K562 (cell line): ENCODE results near the gene MARS1. TPM values are rescaled to one million over a fixed set of nuclear protein-coding genes. Genes with fewer than 3 reads are reported as not detected.
A peak's percentile ranks its signal among the peaks of the same experiment; 100 is the strongest.

Experiments
- ATAC-seq: fragments of 200-7000 bp; cut with Tn5 transposase; 3 replicates; pipeline ENCODE4 v1.9.1; 2020; ENCODE audit warnings: moderate library complexity
- BruUV-seq: library from RNA; stranded (reverse); fragments of 400-500 nt; replicated peaks from 2 replicates; lab custom pipeline; 2021; lab: Mats Ljungman, UMichigan
- CTCF ChIA-PET: fragments of 300-600 bp; formaldehyde crosslinking; extraction: SDS; loops from one replicate; lab custom pipeline; 2021; ENCODE audit warnings: low intra/inter-chr PET ratio; lab: Yijun Ruan, JAX
- POLR2A ChIA-PET: fragments of 300-600, 350-650 bp; sonication (Branson Sonifier 250); formaldehyde crosslinking; extraction: SDS; loops from one replicate; lab custom pipeline; 2021; ENCODE audit warnings: antibody characterized with exemption, inconsistent platforms; lab: Yijun Ruan, JAX
- DNase-seq, 4 experiments: peaks; one replicate each; pipeline versions ENCODE4 v3.0.0 to v3.0.0-alpha.2; 2011 to 2018; ENCODE audit warnings: low spot score in 3 of 4, mixed read lengths in 3 of 4; ENCODE audit errors: extremely low read depth in 1 of 4
- FAIRE-seq: peaks from 2 replicates; lab custom pipeline; 2011; peaks lifted over from hg19 to GRCh38; lab: Jason Lieb, UNC
- H2AFZ ChIP-seq: 2 replicates; pipeline ENCODE4 v1.6.0; 2011; ENCODE audit warnings: low read depth, low read length, control low read depth, inconsistent platforms
- H3K27ac ChIP-seq: fragments of 200-600 bp; 3 replicates; pipeline ENCODE4 v1.8.0; 2011; ENCODE audit warnings: low read depth, mild to moderate bottlenecking, control low read depth, inconsistent platforms, low read length, moderate library complexity, mixed read lengths; ENCODE audit errors: extremely low read depth
- H3K27me3 ChIP-seq, 2 experiments: fragments of 300-600 bp in 1 of 2; 2 replicates in 1 of 2; 3 replicates in 1 of 2; pipeline versions ENCODE4 v1.6.0 to v1.8.0; 2011; ENCODE audit warnings: inconsistent platforms in 2 of 2, low read length in 2 of 2, mild to moderate bottlenecking in 1 of 2, mixed read lengths in 1 of 2, moderate library complexity in 1 of 2; ENCODE audit not compliant: control insufficient read depth in 2 of 2, insufficient read depth in 2 of 2
- H3K36me3 ChIP-seq: fragments of 300-600 bp; 3 replicates; pipeline ENCODE4 v1.8.0; 2011; ENCODE audit warnings: mild to moderate bottlenecking, low read length, inconsistent platforms; ENCODE audit not compliant: control insufficient read depth, insufficient read depth
- H3K4me1 ChIP-seq, 2 experiments: fragments of 200-600 bp in 1 of 2; replicated peaks in 1 of 2; 2 replicates in 1 of 2; 3 replicates in 1 of 2; pipeline versions ENCODE4 v1.5.1 to v1.8.0; 2011; ENCODE audit warnings: inconsistent platforms in 2 of 2, low read length in 2 of 2, mild to moderate bottlenecking in 1 of 2, mixed read lengths in 1 of 2, moderate library complexity in 1 of 2; ENCODE audit not compliant: control insufficient read depth in 2 of 2, insufficient read depth in 2 of 2
- H3K4me2 ChIP-seq: 2 replicates; pipeline ENCODE4 v1.6.1; 2011; ENCODE audit warnings: low read length, control low read depth, inconsistent platforms, mixed read lengths; ENCODE audit not compliant: insufficient read depth
- H3K4me3 ChIP-seq: fragments of 200-600 bp; sonication (generic), shearing (Covaris generic); 2 replicates; pipeline ENCODE4 v1.5.1; 2016; ENCODE audit warnings: control low read depth, inconsistent platforms
- H3K79me2 ChIP-seq: fragments of 200-600 bp; 3 replicates; pipeline ENCODE4 v1.8.0; 2011; ENCODE audit warnings: low read length, inconsistent platforms; ENCODE audit not compliant: control insufficient read depth, insufficient read depth
- H3K9ac ChIP-seq, 2 experiments: 2 replicates each; pipeline versions ENCODE4 v1.6.0 to v1.6.1; 2011; ENCODE audit warnings: low read depth in 2 of 2, low read length in 2 of 2, control low read depth in 1 of 2, inconsistent platforms in 1 of 2, mild to moderate bottlenecking in 1 of 2, mixed read lengths in 1 of 2; ENCODE audit not compliant: insufficient read depth in 1 of 2
- H3K9me1 ChIP-seq: one replicate; pipeline ENCODE4 v1.6.0; 2011; ENCODE audit warnings: inconsistent platforms, mild to moderate bottlenecking, low read length, moderate library complexity; ENCODE audit not compliant: control insufficient read depth, insufficient read depth
- H3K9me3 ChIP-seq: replicated peaks from 2 replicates; pipeline ENCODE4 v1.5.1; 2011; ENCODE audit warnings: low read depth, low read length, inconsistent platforms; ENCODE audit not compliant: control insufficient read depth, insufficient read depth
- H4K20me1 ChIP-seq: replicated peaks from 2 replicates; pipeline ENCODE4 v1.6.1; 2011; ENCODE audit warnings: low read length, inconsistent platforms, mixed read lengths; ENCODE audit not compliant: control insufficient read depth, insufficient read depth
- ATF3 ChIP-seq, 2 experiments: fragments of 450-650 bp in 1 of 2; sonication (generic) in 1 of 2; formaldehyde crosslinking in 1 of 2; IDR thresholded peaks in 1 of 2; conservative IDR thresholded peaks in 1 of 2; 2 replicates each; pipeline versions ENCODE4 v1.6.1 to v1.8.1; 2016 to 2023; ENCODE audit warnings: mild to moderate bottlenecking in 2 of 2, moderate library complexity in 2 of 2, inconsistent platforms in 1 of 2, missing genetic modification reagents in 1 of 2
- CXXC5 ChIP-seq: fragments of 250-450 bp; sonication (Bioruptor Pico); IDR thresholded peaks from 2 replicates; pipeline ENCODE4 v1.8.0; 2022; ENCODE audit warnings: inconsistent platforms, mild to moderate bottlenecking, moderate library complexity
- FOXM1 ChIP-seq, 2 experiments: fragments of 450-650 bp in 1 of 2; sonication (generic) in 1 of 2; formaldehyde crosslinking in 1 of 2; IDR thresholded peaks; 2 replicates each; pipeline versions ENCODE4 v1.6.1 to v1.9.0; 2017 to 2022; ENCODE audit warnings: low read depth in 2 of 2, mild to moderate bottlenecking in 2 of 2, missing genetic modification reagents in 1 of 2, moderate library complexity in 1 of 2
- HDAC3 ChIP-seq: fragments of 450-650 bp; IDR thresholded peaks from 2 replicates; pipeline ENCODE4 v1.6.1; 2018; ENCODE audit warnings: borderline replicate concordance, mild to moderate bottlenecking, moderate library complexity; ENCODE audit not compliant: partially characterized antibody
- HMG20A ChIP-seq: fragments of 450-650 bp; formaldehyde crosslinking; conservative IDR thresholded peaks from 2 replicates; pipeline ENCODE4 v1.4.0; 2020; ENCODE audit warnings: mild to moderate bottlenecking, mixed read lengths
- ILK ChIP-seq: fragments of 450-650 bp; IDR thresholded peaks from 2 replicates; pipeline ENCODE4 v1.6.1; 2016; ENCODE audit warnings: missing genetic modification characterization, low read depth, mild to moderate bottlenecking, missing compliant biosample characterization, moderate library complexity, borderline replicate concordance
- KHSRP ChIP-seq: fragments of 450-650 bp; IDR thresholded peaks from 2 replicates; pipeline ENCODE4 v1.6.1; 2017
- LCOR ChIP-seq: sonication (generic); formaldehyde crosslinking; IDR thresholded peaks from 2 replicates; pipeline ENCODE4 v1.8.0; 2022; ENCODE audit warnings: mild to moderate bottlenecking, missing genetic modification reagents
- MAX ChIP-seq: sonication (generic); formaldehyde crosslinking; IDR thresholded peaks from 2 replicates; pipeline ENCODE4 v1.9.0; 2022; ENCODE audit warnings: mild to moderate bottlenecking, missing genetic modification reagents
- NR2F6 ChIP-seq: fragments of 450-650 bp; formaldehyde crosslinking; IDR thresholded peaks from 2 replicates; pipeline ENCODE4 v1.4.0; 2020; ENCODE audit warnings: mild to moderate bottlenecking
- POLR3G ChIP-seq: IDR thresholded peaks from 2 replicates; pipeline ENCODE4 v1.6.1; 2011; ENCODE audit not compliant: insufficient read length, insufficient replicate concordance; ENCODE audit errors: extremely low read depth
- RBFOX2 ChIP-seq: fragments of 200-400 bp; formaldehyde crosslinking; IDR thresholded peaks from 2 replicates; pipeline ENCODE4 v1.6.1; 2017; ENCODE audit warnings: low read depth, mild to moderate bottlenecking, low read length, moderate library complexity
- RBM39 ChIP-seq: fragments of 200-400 bp; formaldehyde crosslinking; optimal IDR thresholded peaks from 2 replicates; pipeline ENCODE3; 2018; ENCODE audit warnings: low read depth, low read length
- RFX7 ChIP-seq: fragments of 250-450 bp; sonication (Bioruptor Pico); IDR thresholded peaks from 2 replicates; pipeline ENCODE4 v1.5.1; 2021; ENCODE audit warnings: mild to moderate bottlenecking
- SMARCE1 ChIP-seq: fragments of 450-650 bp; IDR thresholded peaks from 2 replicates; pipeline ENCODE4 v1.7.1; 2016; ENCODE audit warnings: mild to moderate bottlenecking
- TOE1 ChIP-seq, 2 experiments: fragments of 450-650 bp in 1 of 2; sonication (generic) in 1 of 2; formaldehyde crosslinking in 1 of 2; IDR thresholded peaks; 2 replicates each; pipeline versions ENCODE4 v1.7.1 to v1.8.0; 2016 to 2022; ENCODE audit warnings: borderline replicate concordance in 2 of 2, mild to moderate bottlenecking in 2 of 2, antibody characterized with exemption in 1 of 2, inconsistent platforms in 1 of 2, low read depth in 1 of 2, missing genetic modification reagents in 1 of 2, moderate library complexity in 1 of 2
- ZNF263 ChIP-seq: sonication (generic); formaldehyde crosslinking; IDR thresholded peaks from 2 replicates; pipeline ENCODE4 v1.8.0; 2022; ENCODE audit warnings: mild to moderate bottlenecking, missing genetic modification reagents, borderline replicate concordance
- ZNF511 ChIP-seq: sonication (generic); formaldehyde crosslinking; IDR thresholded peaks from 2 replicates; pipeline ENCODE4 v1.8.0; 2022; ENCODE audit warnings: mild to moderate bottlenecking, missing genetic modification reagents
- ZZZ3 ChIP-seq: fragments of 450-650 bp; IDR thresholded peaks from 2 replicates; pipeline ENCODE4 v1.6.1; 2016; ENCODE audit warnings: antibody characterized with exemption, mild to moderate bottlenecking, moderate library complexity
- whole genome bisulfite sequencing: fragments of 100-300 bp; shearing (Covaris generic); methylation state at CpG from one replicate; pipeline ENCODE4 v1.1.6; 2016; ENCODE audit warnings: low coverage, mixed read lengths; ENCODE audit not compliant: insufficient coverage; ENCODE audit errors: missing lambda C conversion rate; 5-methylcytosine and 5-hydroxymethylcytosine counted together
- in situ Hi-C: fragments of 300-500 bp; cut with MboI; formaldehyde crosslinking; loops from 4 replicates; pipeline ENCODE4 v1.15.0; 2018; ENCODE audit warnings: inconsistent platforms, mixed read lengths
- intact Hi-C: fragments of 100-400 bp; cut with micrococcal nuclease; formaldehyde crosslinking; loops from 2 replicates; pipeline ENCODE4 v1.14.2; 2022
- polyA plus RNA-seq, 8 experiments: library from polyadenylated mRNA; depleted of rRNA in 4 of 8; stranded (reverse) in 5 of 8; unstranded in 3 of 8; fragments of >200 nt; fragmentation: Nextera tagmentation in 2 of 8; fragmentation: Illumina TruSeq in 1 of 8; extraction: Ambion mirVana in 2 of 8; extraction: Trizol in 1 of 8; gene quantifications; 2 replicates each; pipeline versions ENCODE4 v1.2.1 to v1.2.3, GENCODE V29; 2011 to 2014; ENCODE audit warnings: inconsistent platforms in 1 of 8, missing spikeins in 1 of 8
- total RNA-seq, 7 experiments: library from RNA; depleted of rRNA in 6 of 7; stranded (reverse); fragments of >200 nt in 6 of 7; fragmentation: Illumina TruSeq in 2 of 7; extraction: Trizol in 2 of 7; gene quantifications; 2 replicates each; pipeline versions ENCODE4 v1.2.1 to v1.2.3, GENCODE V29; 2011 to 2021; ENCODE audit warnings: low replicate concordance in 1 of 7

Gene MARS1
- total and polyA plus RNA-seq, 9 of the 15 experiments (the other 6 are each of a cell fraction or from before 2014, with no cell fraction given) = 117 to 382 (median 220) TPM

- peak overlapping the region; percentile 84 for H3K27ac ChIP-seq
- peaks cover 56% of the 10 kb centered on the region for H3K79me2 ChIP-seq
- no peaks in the 10 kb centered on the region for H4K20me1 ChIP-seq
- peak; percentile 78 for FAIRE-seq
- peaks cover 41% of the 10 kb centered on the region for H3K36me3 ChIP-seq
- BruUV-seq = no TSS peak
- ChIA-PET CTCF (no interaction called here), POLR2A (interaction anchor here (0.6 to 4.4 kb wide), 13 partner anchors 8 to 1636 kb away, joined by 3 to 53 read pairs (median 4); partner anchors contain the start of gene DDIT3)
- peaks cover 32 to 49% of the 10 kb centered on the region in 2 experiments for H3K4me1 ChIP-seq
- DNase-seq = peak in 3 of 4 experiments; percentile 31 to 74 (median 51)
- H3K9me3 ChIP-seq = no peaks in the 10 kb centered on the region
- peak overlapping the region; percentile 93 for H3K4me3 ChIP-seq
- intact Hi-C loops (no loop called here), in situ Hi-C loops (no loop called here)
- peak overlapping the region; percentile 94 to 98; a peak in 3 of 4 replicates for H3K9ac ChIP-seq
- H3K4me2 ChIP-seq = peak overlapping the region; percentile 97
- H2AFZ ChIP-seq = no peak overlapping the region; the same call in 1 of the 2 replicates
- no peaks in the 10 kb centered on the region for H3K27me3 ChIP-seq
- peak; percentile 31 for ATAC-seq
- no peaks in the 10 kb centered on the region for H3K9me1 ChIP-seq
- 18% methylated on average over 15 of the region's 15 CpGs for WGBS
- TF ChIP-seq RBFOX2 (no peak), KHSRP (no peak), POLR3G (no peak), ILK (no peak), HMG20A (CRISPR knock-in tag) (no peak), NR2F6 (no peak), HDAC3 (no peak), TOE1 (IDR thresholded peaks at IDR 0.05; ENCODE audit: borderline replicate concordance) (0 out of 2 replicates have a peak, but pooled peaks have one; percentile 2), TOE1 (CRISPR knock-in tag; IDR thresholded peaks at IDR 0.05; ENCODE audit: borderline replicate concordance, low read depth) (no peak), CXXC5 (no peak), ZNF511 (CRISPR knock-in tag) (0 out of 2 replicates have a peak, but pooled peaks have one; percentile 26), ZNF263 (CRISPR knock-in tag) (peak; percentile 43; the same call in 1 of the 2 replicates), ATF3 (IDR thresholded peaks at IDR 0.05) (peak; percentile 66), ATF3 (CRISPR knock-in tag; conservative IDR thresholded peaks at IDR 0.05) (no peak), RBM39 (no peak), ZZZ3 (no peak), SMARCE1 (0 out of 2 replicates have a peak, but pooled peaks have one; percentile 39), LCOR (CRISPR knock-in tag) (no peak), MAX (CRISPR knock-in tag) (no peak), FOXM1 (IDR thresholded peaks at IDR 0.05; ENCODE audit: low read depth) (no peak), FOXM1 (CRISPR knock-in tag; IDR thresholded peaks at IDR 0.05; ENCODE audit: low read depth) (0 out of 2 replicates have a peak, but pooled peaks have one; percentile 19), RFX7 (no peak)
These were observed 58.1 kb downstream of the MARS1 start for GRCh38 chr12:57545809-57546437.
